Measurements from ENCODE around the gene ATL3. TPM values are rescaled to one million over a fixed set of nuclear protein-coding genes. Genes with fewer than 3 reads are reported as not detected.
"Not testable (repeated sequence)": the region's sequence is repeated elsewhere in the genome, so short reads cannot be mapped to it uniquely, and the experiment has no call there.

The ATL3 gene
- polyA plus RNA-seq, 1 donor from 2014 or later, result 4.0 TPM

- Histone ChIP-seq H3K9me3 (ENCODE audit: low read length) (no peaks in the 10 kb centered on the region), H3K27me3 (ENCODE audit: insufficient read depth, low read depth, low read length) (no peaks in the 10 kb centered on the region), H3K9ac (ENCODE audit: low read length) (no peak overlapping the region), H2AFZ (ENCODE audit: low read depth, low read length) (no peak overlapping the region), H3K4me2 (ENCODE audit: low read length) (no peak overlapping the region), H3K79me2 (replicated peaks; ENCODE audit: insufficient read depth, low read length) (peaks cover 88% of the 10 kb centered on the region), H3F3A (ENCODE audit: insufficient read depth, low read length, poor library complexity, severe bottlenecking) (no peaks in the 10 kb centered on the region), H3K36me3 (ENCODE audit: insufficient read depth, low read length) (no peaks in the 10 kb centered on the region), H4K20me1 (ENCODE audit: insufficient read depth) (peaks cover 50% of the 10 kb centered on the region), H3K27ac (ENCODE audit: low read length) (no peak overlapping the region), H3K9me2 (ENCODE audit: insufficient read depth, low read length) (no peaks in the 10 kb centered on the region), H3K4me3 (ENCODE audit: low read length) (no peak overlapping the region)
- TF ChIP-seq SMC3 (conservative IDR thresholded peaks at IDR 0.05; ENCODE audit: poor library complexity) (no peak), TAF1 (IDR thresholded peaks at IDR 0.05; ENCODE audit: low read depth) (no peak), EP300 (conservative IDR thresholded peaks at IDR 0.05; ENCODE audit: poor library complexity, severe bottlenecking) (no peak), REST (IDR thresholded peaks at IDR 0.05; ENCODE audit: borderline replicate concordance) (no peak), CTCF (IDR thresholded peaks at IDR 0.05; ENCODE audit: poor library complexity, severe bottlenecking) (no peak), RAD21 (conservative IDR thresholded peaks at IDR 0.05) (no peak), POLR2AphosphoS5 (IDR thresholded peaks at IDR 0.05) (no peak), MXI1 (conservative IDR thresholded peaks at IDR 0.05; ENCODE audit: poor library complexity, severe bottlenecking) (no peak), EZH2 (IDR thresholded peaks at IDR 0.05; ENCODE audit: borderline replicate concordance, insufficient read depth, low read length, poor library complexity, severe bottlenecking) (no peak)
Measured at GRCh38 chr11:63694596-63694995, 23.4 kb upstream of the ATL3 start.

GRCh38 chr11:63687845-63688244 lies 16.7 kb upstream of the ATL3 start:
- no peak overlapping the region for H3K27ac ChIP-seq (ENCODE audit: low read length)
- peaks cover 65% of the 10 kb centered on the region for H4K20me1 ChIP-seq (ENCODE audit: insufficient read depth)
- no peak for TF ChIP-seq TAF1 (IDR thresholded peaks at IDR 0.05; ENCODE audit: low read depth)
- TF ChIP-seq MXI1 (conservative IDR thresholded peaks at IDR 0.05; ENCODE audit: poor library complexity, severe bottlenecking), result no peak
- H3K9ac ChIP-seq (ENCODE audit: low read length), result no peak overlapping the region
- no peaks in the 10 kb centered on the region for H3K9me3 ChIP-seq (ENCODE audit: low read length)
- no peaks in the 10 kb centered on the region for H3K27me3 ChIP-seq (ENCODE audit: insufficient read depth, low read depth, low read length)
- H3K4me2 ChIP-seq (ENCODE audit: low read length), result no peak overlapping the region
- peaks cover 2% of the 10 kb centered on the region for H3F3A ChIP-seq (ENCODE audit: insufficient read depth, low read length, poor library complexity, severe bottlenecking)
- H3K79me2 ChIP-seq (replicated peaks; ENCODE audit: insufficient read depth, low read length), result peaks cover 96% of the 10 kb centered on the region
- no peak overlapping the region for H2AFZ ChIP-seq (ENCODE audit: low read depth, low read length)
- H3K36me3 ChIP-seq (ENCODE audit: insufficient read depth, low read length), result no peaks in the 10 kb centered on the region
- no peak overlapping the region for H3K4me3 ChIP-seq (ENCODE audit: low read length)
- H3K9me2 ChIP-seq (ENCODE audit: insufficient read depth, low read length), result no peaks in the 10 kb centered on the region

GRCh38 chr11:63686926-63687325 lies 15.8 kb upstream of the ATL3 start:
- Histone ChIP-seq H2AFZ (ENCODE audit: low read depth, low read length) (no peak overlapping the region), H3K27ac (ENCODE audit: low read length) (no peak overlapping the region), H3K27me3 (ENCODE audit: insufficient read depth, low read depth, low read length) (no peaks in the 10 kb centered on the region), H3K79me2 (replicated peaks; ENCODE audit: insufficient read depth, low read length) (peaks cover 97% of the 10 kb centered on the region), H3K9ac (ENCODE audit: low read length) (no peak overlapping the region), H3K9me3 (ENCODE audit: low read length) (no peaks in the 10 kb centered on the region), H3K4me2 (ENCODE audit: low read length) (no peak overlapping the region), H3F3A (ENCODE audit: insufficient read depth, low read length, poor library complexity, severe bottlenecking) (peaks cover 3% of the 10 kb centered on the region), H3K9me2 (ENCODE audit: insufficient read depth, low read length) (no peaks in the 10 kb centered on the region), H3K36me3 (ENCODE audit: insufficient read depth, low read length) (no peaks in the 10 kb centered on the region), H4K20me1 (ENCODE audit: insufficient read depth) (peaks cover 62% of the 10 kb centered on the region), H3K4me3 (ENCODE audit: low read length) (peak overlapping the region; percentile 37)
- TF ChIP-seq TAF1 (IDR thresholded peaks at IDR 0.05; ENCODE audit: low read depth), result no peak
- no peak for TF ChIP-seq POLR2AphosphoS5 (IDR thresholded peaks at IDR 0.05)
- TF ChIP-seq REST (IDR thresholded peaks at IDR 0.05; ENCODE audit: borderline replicate concordance), result no peak
- TF ChIP-seq MXI1 (conservative IDR thresholded peaks at IDR 0.05; ENCODE audit: poor library complexity, severe bottlenecking), result no peak
- no peak for TF ChIP-seq RAD21 (conservative IDR thresholded peaks at IDR 0.05)
- TF ChIP-seq SMC3 (conservative IDR thresholded peaks at IDR 0.05; ENCODE audit: poor library complexity), result no peak

- Histone ChIP-seq H3K79me2 (replicated peaks; ENCODE audit: insufficient read depth, low read length) (peaks cover 87% of the 10 kb centered on the region), H3K4me3 (ENCODE audit: low read length) (peak overlapping the region; percentile 100), H4K20me1 (ENCODE audit: insufficient read depth) (peaks cover 50% of the 10 kb centered on the region)
- not testable (repeated sequence) for H3K4me2 ChIP-seq (ENCODE audit: low read length); H3K9ac ChIP-seq (ENCODE audit: low read length); H3K9me2 ChIP-seq (ENCODE audit: insufficient read depth, low read length); H3K27ac ChIP-seq (ENCODE audit: low read length); H3K27me3 ChIP-seq (ENCODE audit: insufficient read depth, low read depth, low read length); H3K36me3 ChIP-seq (ENCODE audit: insufficient read depth, low read length); H2AFZ ChIP-seq (ENCODE audit: low read depth, low read length); H3K9me3 ChIP-seq (ENCODE audit: low read length); H3F3A ChIP-seq (ENCODE audit: insufficient read depth, low read length, poor library complexity, severe bottlenecking)
Measured at GRCh38 chr11:63685158-63685721, 14.1 kb upstream of the ATL3 start.

Measured in neural cell (in vitro differentiated cells).